HepG2 (cell line): ENCODE data around the gene CALCB. TPM values are rescaled to one million over a fixed set of nuclear protein-coding genes. Genes with fewer than 3 reads are reported as not detected.

ENCODE experiments used
- ATF7 ChIP-seq, 2 experiments: fragments of 450-650 bp in 1 of 2; sonication (generic) in 1 of 2; formaldehyde crosslinking in 1 of 2; IDR thresholded peaks; 2 replicates each; pipeline versions ENCODE4 v1.4.0 to v1.6.1; 2016 to 2020; ENCODE audit warnings: antibody characterized with exemption in 1 of 2, mild to moderate bottlenecking in 1 of 2, missing genetic modification reagents in 1 of 2
- CBX1 ChIP-seq: IDR thresholded peaks from one replicate; pipeline ENCODE4 v1.6.1; 2016; ENCODE audit warnings: antibody characterized with exemption, low read depth
- CHCHD3 ChIP-seq: sonication (generic); formaldehyde crosslinking; IDR thresholded peaks from 2 replicates; pipeline ENCODE4 v1.8.0; 2022; ENCODE audit warnings: mild to moderate bottlenecking, missing genetic modification reagents, moderate library complexity
- NR3C1 ChIP-seq: sonication (generic); formaldehyde crosslinking; IDR thresholded peaks from 2 replicates; pipeline ENCODE4 v1.4.0; 2020; ENCODE audit warnings: missing genetic modification reagents
- POLR2AphosphoS5 ChIP-seq: IDR thresholded peaks from 2 replicates; pipeline ENCODE4 v1.6.1; 2012; ENCODE audit warnings: low read depth, low read length
- SALL2 ChIP-seq: sonication (generic); formaldehyde crosslinking; IDR thresholded peaks from 2 replicates; pipeline ENCODE4 v1.8.1; 2023; ENCODE audit warnings: mild to moderate bottlenecking, missing genetic modification reagents, inconsistent platforms
- SMAD1 ChIP-seq: sonication (generic); formaldehyde crosslinking; IDR thresholded peaks from 2 replicates; pipeline ENCODE4 v1.4.0; 2020; ENCODE audit warnings: missing genetic modification reagents, low read depth, mild to moderate bottlenecking, borderline replicate concordance
- SNAI1 ChIP-seq: sonication (generic); formaldehyde crosslinking; IDR thresholded peaks from 2 replicates; pipeline ENCODE4 v1.5.0; 2020; ENCODE audit warnings: mild to moderate bottlenecking, missing genetic modification reagents, borderline replicate concordance
- TGIF2 ChIP-seq: IDR thresholded peaks from 2 replicates; pipeline ENCODE4 v1.6.1; 2016; ENCODE audit warnings: control low read depth, missing compliant biosample characterization
- U2AF2 ChIP-seq: fragments of 200-400 bp; formaldehyde crosslinking; IDR thresholded peaks from 2 replicates; pipeline ENCODE4 v1.6.1; 2017; ENCODE audit warnings: low read depth, mild to moderate bottlenecking, low read length
- ZBTB38 ChIP-seq: sonication (generic); formaldehyde crosslinking; IDR thresholded peaks from 2 replicates; pipeline ENCODE4 v1.5.1; 2020; ENCODE audit warnings: mild to moderate bottlenecking, missing genetic modification reagents
- ZFP41 ChIP-seq: sonication (generic); formaldehyde crosslinking; IDR thresholded peaks from 2 replicates; pipeline ENCODE4 v1.4.0; 2020; ENCODE audit warnings: mild to moderate bottlenecking, missing genetic modification reagents, borderline replicate concordance
- ZNF660 ChIP-seq: sonication (generic); formaldehyde crosslinking; IDR thresholded peaks from 2 replicates; pipeline ENCODE4 v1.5.1; 2020; ENCODE audit warnings: mild to moderate bottlenecking, low read depth, missing genetic modification reagents, borderline replicate concordance
- ZNF781 ChIP-seq: sonication (generic); formaldehyde crosslinking; IDR thresholded peaks from 2 replicates; pipeline ENCODE4 v1.5.1; 2020; ENCODE audit warnings: borderline replicate concordance, mild to moderate bottlenecking, missing genetic modification reagents; ENCODE audit errors: not compliant biosample characterization
- ZNF788 ChIP-seq: sonication (generic); formaldehyde crosslinking; IDR thresholded peaks from 2 replicates; pipeline ENCODE4 v1.5.0; 2020; ENCODE audit warnings: mild to moderate bottlenecking, missing genetic modification reagents, borderline replicate concordance
- ZSCAN9 ChIP-seq: IDR thresholded peaks from 2 replicates; pipeline ENCODE4 v1.6.1; 2016; ENCODE audit warnings: borderline replicate concordance
- polyA plus RNA-seq, 8 experiments: library from polyadenylated mRNA; depleted of rRNA in 3 of 8; stranded (reverse) in 7 of 8; unstranded in 1 of 8; fragments of >200 nt; fragmentation: Illumina TruSeq in 4 of 8; extraction: Trizol in 4 of 8; gene quantifications; 2 replicates each; pipeline versions ENCODE4 v1.2.1 to v1.2.3, GENCODE V29; 2011 to 2016; ENCODE audit warnings: low read depth in 4 of 8, missing spikeins in 1 of 8, mixed read lengths in 1 of 8; ENCODE audit not compliant: insufficient read depth in 1 of 8
- total RNA-seq, 5 experiments: library from RNA; depleted of rRNA; stranded (reverse); fragments of >200 nt; fragmentation: Illumina TruSeq; extraction: Trizol; gene quantifications; 2 replicates each; pipeline ENCODE4 v1.2.3, GENCODE V29; 2016; ENCODE audit warnings: low read depth in 1 of 5
- TF ChIP-seq, protein P1 (sequence below): sonication (generic); formaldehyde crosslinking; IDR thresholded peaks from 2 replicates; pipeline ENCODE4 v1.8.0; 2022; ENCODE audit warnings: missing genetic modification reagents, mild to moderate bottlenecking, inconsistent platforms, borderline replicate concordance
- TF ChIP-seq, protein P2 (sequence below): sonication (generic); formaldehyde crosslinking; IDR thresholded peaks from 2 replicates; pipeline ENCODE4 v1.5.1; 2020; ENCODE audit warnings: missing genetic modification reagents, mild to moderate bottlenecking, borderline replicate concordance
- TF ChIP-seq, protein P3 (sequence below): sonication (generic); formaldehyde crosslinking; IDR thresholded peaks from 2 replicates; pipeline ENCODE4 v1.5.0; 2020; ENCODE audit warnings: mild to moderate bottlenecking, missing genetic modification reagents
- TF ChIP-seq, protein P4 (sequence below): IDR thresholded peaks from 2 replicates; pipeline ENCODE4 v1.6.1; 2012; ENCODE audit warnings: inconsistent platforms
- TF ChIP-seq, protein P5 (sequence below): sonication (generic); formaldehyde crosslinking; IDR thresholded peaks from 2 replicates; pipeline ENCODE4 v1.4.0; 2020; ENCODE audit warnings: missing genetic modification reagents

The CALCB gene
- total and polyA plus RNA-seq, 2 of the 13 experiments (the other 11 are each of a cell fraction or from before 2014, with no cell fraction given), result not detected

DNA sequence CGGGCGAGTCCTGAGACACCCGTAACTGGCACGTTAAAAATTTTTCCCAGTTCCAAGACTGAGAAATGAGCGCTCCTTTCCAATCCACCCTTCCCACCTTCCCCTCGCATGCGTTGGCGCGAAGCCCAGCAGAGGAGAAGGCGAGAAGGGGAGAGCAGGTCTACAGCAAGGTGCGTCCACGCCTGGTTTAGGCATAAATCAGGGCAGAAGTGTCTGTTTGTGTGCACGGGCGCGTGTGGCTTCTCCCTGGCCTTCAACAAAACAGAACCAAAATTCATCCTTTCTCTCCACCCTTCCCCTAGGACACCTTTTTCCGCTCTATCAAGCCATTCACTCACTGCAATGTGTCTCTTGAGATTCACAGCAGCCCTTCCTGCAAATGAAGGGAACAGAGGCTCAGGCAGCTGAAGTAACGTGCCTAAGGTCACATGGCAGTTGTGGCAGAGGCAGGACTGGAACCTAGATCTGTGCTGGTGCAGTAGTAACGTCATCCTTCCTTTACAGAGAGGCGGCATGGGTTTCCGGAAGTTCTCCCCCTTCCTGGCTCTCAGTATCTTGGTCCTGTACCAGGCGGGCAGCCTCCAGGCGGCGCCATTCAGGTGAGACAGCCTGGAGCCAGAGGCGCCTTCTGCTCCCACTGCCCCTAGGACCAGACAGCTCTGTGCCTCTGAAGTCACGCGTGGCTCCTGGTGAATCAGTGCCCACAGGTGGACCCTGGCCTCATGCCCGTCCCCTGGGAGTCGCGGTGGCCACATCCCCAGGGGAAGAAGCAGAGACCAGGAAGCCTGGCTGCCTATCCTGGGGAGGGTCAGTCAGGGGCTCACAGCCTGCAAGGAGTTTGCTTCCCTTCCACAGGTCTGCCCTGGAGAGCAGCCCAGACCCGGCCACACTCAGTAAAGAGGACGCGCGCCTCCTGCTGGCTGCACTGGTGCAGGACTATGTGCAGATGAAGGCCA, 1.1 kb downstream of the CALCB start (continued):
- TF ChIP-seq, protein P1, sequence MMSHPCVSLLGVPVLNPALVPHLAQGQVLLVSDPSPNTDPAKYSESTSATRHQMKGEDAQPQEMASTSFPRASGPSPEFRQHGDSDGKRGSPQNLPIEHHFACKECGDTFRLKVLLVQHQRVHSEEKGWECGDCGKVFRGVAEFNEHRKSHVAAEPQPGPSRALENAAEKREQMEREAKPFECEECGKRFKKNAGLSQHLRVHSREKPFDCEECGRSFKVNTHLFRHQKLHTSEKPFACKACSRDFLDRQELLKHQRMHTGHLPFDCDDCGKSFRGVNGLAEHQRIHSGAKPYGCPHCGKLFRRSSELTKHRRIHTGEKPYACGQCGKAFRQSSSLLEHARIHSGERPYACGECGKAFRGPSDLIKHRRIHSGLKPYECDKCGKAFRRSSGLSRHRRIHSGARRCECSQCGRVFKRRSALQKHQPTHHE (CRISPR knock-in tag), result no peak
- TF ChIP-seq ZNF660 (CRISPR knock-in tag) (no peak), ZBTB38 (no peak), SNAI1 (CRISPR knock-in tag) (no peak), ZSCAN9 (no peak), ZNF781 (CRISPR knock-in tag) (no peak), ZNF788 (CRISPR knock-in tag) (0 out of 2 replicates have a peak, but pooled peaks have one; percentile 18), SMAD1 (CRISPR knock-in tag) (no peak), ZFP41 (CRISPR knock-in tag) (no peak), POLR2AphosphoS5 (no peak), TGIF2 (CRISPR knock-in tag) (no peak), ATF7 (IDR thresholded peaks at IDR 0.05) (no peak), ATF7 (CRISPR knock-in tag; IDR thresholded peaks at IDR 0.05) (no peak), SALL2 (0 out of 2 replicates have a peak, but pooled peaks have one; percentile 36), U2AF2 (no peak), CHCHD3 (CRISPR knock-in tag) (no peak), NR3C1 (CRISPR knock-in tag) (no peak), CBX1 (no peak)
- TF ChIP-seq, protein P2, sequence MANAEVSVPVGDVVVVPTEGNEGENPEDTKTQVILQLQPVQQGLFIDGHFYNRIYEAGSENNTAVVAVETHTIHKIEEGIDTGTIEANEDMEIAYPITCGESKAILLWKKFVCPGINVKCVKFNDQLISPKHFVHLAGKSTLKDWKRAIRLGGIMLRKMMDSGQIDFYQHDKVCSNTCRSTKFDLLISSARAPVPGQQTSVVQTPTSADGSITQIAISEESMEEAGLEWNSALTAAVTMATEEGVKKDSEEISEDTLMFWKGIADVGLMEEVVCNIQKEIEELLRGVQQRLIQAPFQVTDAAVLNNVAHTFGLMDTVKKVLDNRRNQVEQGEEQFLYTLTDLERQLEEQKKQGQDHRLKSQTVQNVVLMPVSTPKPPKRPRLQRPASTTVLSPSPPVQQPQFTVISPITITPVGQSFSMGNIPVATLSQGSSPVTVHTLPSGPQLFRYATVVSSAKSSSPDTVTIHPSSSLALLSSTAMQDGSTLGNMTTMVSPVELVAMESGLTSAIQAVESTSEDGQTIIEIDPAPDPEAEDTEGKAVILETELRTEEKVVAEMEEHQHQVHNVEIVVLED (CRISPR knock-in tag), result no peak
- TF ChIP-seq, protein P3, sequence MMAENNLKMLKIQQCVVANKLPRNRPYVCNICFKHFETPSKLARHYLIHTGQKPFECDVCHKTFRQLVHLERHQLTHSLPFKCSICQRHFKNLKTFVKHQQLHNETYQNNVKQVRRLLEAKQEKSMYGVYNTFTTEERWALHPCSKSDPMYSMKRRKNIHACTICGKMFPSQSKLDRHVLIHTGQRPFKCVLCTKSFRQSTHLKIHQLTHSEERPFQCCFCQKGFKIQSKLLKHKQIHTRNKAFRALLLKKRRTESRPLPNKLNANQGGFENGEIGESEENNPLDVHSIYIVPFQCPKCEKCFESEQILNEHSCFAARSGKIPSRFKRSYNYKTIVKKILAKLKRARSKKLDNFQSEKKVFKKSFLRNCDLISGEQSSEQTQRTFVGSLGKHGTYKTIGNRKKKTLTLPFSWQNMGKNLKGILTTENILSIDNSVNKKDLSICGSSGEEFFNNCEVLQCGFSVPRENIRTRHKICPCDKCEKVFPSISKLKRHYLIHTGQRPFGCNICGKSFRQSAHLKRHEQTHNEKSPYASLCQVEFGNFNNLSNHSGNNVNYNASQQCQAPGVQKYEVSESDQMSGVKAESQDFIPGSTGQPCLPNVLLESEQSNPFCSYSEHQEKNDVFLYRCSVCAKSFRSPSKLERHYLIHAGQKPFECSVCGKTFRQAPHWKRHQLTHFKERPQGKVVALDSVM, result no peak
- TF ChIP-seq, protein P4, sequence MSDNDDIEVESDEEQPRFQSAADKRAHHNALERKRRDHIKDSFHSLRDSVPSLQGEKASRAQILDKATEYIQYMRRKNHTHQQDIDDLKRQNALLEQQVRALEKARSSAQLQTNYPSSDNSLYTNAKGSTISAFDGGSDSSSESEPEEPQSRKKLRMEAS, result no peak
- TF ChIP-seq, protein P5, sequence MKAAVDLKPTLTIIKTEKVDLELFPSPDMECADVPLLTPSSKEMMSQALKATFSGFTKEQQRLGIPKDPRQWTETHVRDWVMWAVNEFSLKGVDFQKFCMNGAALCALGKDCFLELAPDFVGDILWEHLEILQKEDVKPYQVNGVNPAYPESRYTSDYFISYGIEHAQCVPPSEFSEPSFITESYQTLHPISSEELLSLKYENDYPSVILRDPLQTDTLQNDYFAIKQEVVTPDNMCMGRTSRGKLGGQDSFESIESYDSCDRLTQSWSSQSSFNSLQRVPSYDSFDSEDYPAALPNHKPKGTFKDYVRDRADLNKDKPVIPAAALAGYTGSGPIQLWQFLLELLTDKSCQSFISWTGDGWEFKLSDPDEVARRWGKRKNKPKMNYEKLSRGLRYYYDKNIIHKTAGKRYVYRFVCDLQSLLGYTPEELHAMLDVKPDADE (CRISPR knock-in tag), result no peak
